H9 (cell line): ENCODE data around the gene CHMP4A. TPM values are rescaled to one million over a fixed set of nuclear protein-coding genes. Genes with fewer than 3 reads are reported as not detected.

Experiments used
- DNase-seq: peaks from one replicate; pipeline ENCODE4 v3.0.0-alpha.2; 2017
- H2AFZ ChIP-seq: one replicate; pipeline ENCODE4 v1.6.1; 2013; ENCODE audit warnings: mild to moderate bottlenecking, low read length, control low read depth, moderate library complexity
- H2AK5ac ChIP-seq: 2 replicates; pipeline ENCODE4 v1.6.1; 2013; ENCODE audit warnings: low read length, control low read depth, mixed read lengths; ENCODE audit not compliant: insufficient read length
- H2BK120ac ChIP-seq: one replicate; pipeline ENCODE4 v1.6.1; 2013; ENCODE audit warnings: low read depth, mild to moderate bottlenecking, low read length, control low read depth, inconsistent platforms; ENCODE audit not compliant: poor library complexity, severe bottlenecking
- H2BK12ac ChIP-seq: 2 replicates; pipeline ENCODE4 v1.6.1; 2013; ENCODE audit warnings: low read length, control low read depth, mixed read lengths, low read depth; ENCODE audit not compliant: insufficient read length
- H2BK15ac ChIP-seq: 2 replicates; pipeline ENCODE4 v1.6.1; 2013; ENCODE audit warnings: low read depth, low read length, control low read depth
- H2BK20ac ChIP-seq: one replicate; pipeline ENCODE4 v1.6.1; 2013; ENCODE audit warnings: low read depth, mild to moderate bottlenecking, low read length, control low read depth, inconsistent platforms; ENCODE audit not compliant: poor library complexity, severe bottlenecking
- H2BK5ac ChIP-seq: 2 replicates; pipeline ENCODE4 v1.6.1; 2013; ENCODE audit warnings: low read length, control low read depth, mixed read lengths; ENCODE audit not compliant: insufficient read length
- H3K14ac ChIP-seq: 2 replicates; pipeline ENCODE4 v1.6.1; 2013; ENCODE audit warnings: low read length, control low read depth; ENCODE audit not compliant: insufficient read depth
- H3K18ac ChIP-seq: 2 replicates; pipeline ENCODE4 v1.6.1; 2013; ENCODE audit warnings: low read depth, mild to moderate bottlenecking, mixed read lengths, low read length, control low read depth; ENCODE audit not compliant: insufficient read length
- H3K23ac ChIP-seq: 2 replicates; pipeline ENCODE4 v1.6.1; 2013; ENCODE audit warnings: low read length, control low read depth, mixed read lengths, low read depth; ENCODE audit not compliant: insufficient read length
- H3K23me2 ChIP-seq: 2 replicates; pipeline ENCODE4 v1.6.1; 2013; ENCODE audit warnings: low read depth, mild to moderate bottlenecking, mixed read lengths, low read length, control low read depth; ENCODE audit not compliant: insufficient read length, poor library complexity, severe bottlenecking
- H3K27ac ChIP-seq: 2 replicates; pipeline ENCODE4 v1.5.1; 2013; ENCODE audit warnings: low read length, control low read depth, mixed read lengths, low read depth; ENCODE audit not compliant: insufficient read length
- H3K27me3 ChIP-seq: 2 replicates; pipeline ENCODE4 v1.6.1; 2013; ENCODE audit warnings: low read length, control low read depth, inconsistent platforms; ENCODE audit not compliant: insufficient read depth
- H3K4ac ChIP-seq: 2 replicates; pipeline ENCODE4 v1.6.1; 2013; ENCODE audit warnings: low read depth, mild to moderate bottlenecking, control low read depth, inconsistent platforms, low read length, moderate library complexity
- H3K4me1 ChIP-seq: 2 replicates; pipeline ENCODE4 v1.6.1; 2013; ENCODE audit warnings: low read length, control low read depth, inconsistent platforms; ENCODE audit not compliant: insufficient read depth
- H3K4me2 ChIP-seq: 2 replicates; pipeline ENCODE4 v1.6.1; 2013; ENCODE audit warnings: low read length, control low read depth, mixed read lengths; ENCODE audit not compliant: insufficient read length, insufficient read depth
- H3K56ac ChIP-seq: 2 replicates; pipeline ENCODE4 v1.6.1; 2013; ENCODE audit warnings: low read depth, mild to moderate bottlenecking, mixed read lengths, low read length, control low read depth; ENCODE audit not compliant: insufficient read length
- H3K79me1 ChIP-seq: 2 replicates; pipeline ENCODE4 v1.6.1; 2013; ENCODE audit warnings: low read depth, mild to moderate bottlenecking, moderate library complexity, low read length, control low read depth, inconsistent platforms; ENCODE audit not compliant: insufficient read depth, poor library complexity, severe bottlenecking
- H3K79me2 ChIP-seq: 2 replicates; pipeline ENCODE4 v1.6.1; 2013; ENCODE audit warnings: low read length, control low read depth, inconsistent platforms; ENCODE audit not compliant: insufficient read depth
- H3K9ac ChIP-seq: 2 replicates; pipeline ENCODE4 v1.6.1; 2013; ENCODE audit warnings: low read length, control low read depth, mixed read lengths; ENCODE audit not compliant: insufficient read length; ENCODE audit errors: extremely low read depth
- H3K9me3 ChIP-seq: one replicate; pipeline ENCODE4 v1.6.1; 2013; ENCODE audit warnings: low read depth, low read length, inconsistent platforms; ENCODE audit not compliant: control insufficient read depth
- H3T11ph ChIP-seq: one replicate; pipeline ENCODE4 v1.6.1; 2013; ENCODE audit warnings: mild to moderate bottlenecking, low read length, control low read depth, inconsistent platforms
- H4K20me1 ChIP-seq: one replicate; pipeline ENCODE4 v1.6.1; 2013; ENCODE audit not compliant: control insufficient read depth, insufficient read length, insufficient read depth
- H4K5ac ChIP-seq: 2 replicates; pipeline ENCODE4 v1.6.1; 2013; ENCODE audit warnings: low read depth, mild to moderate bottlenecking, mixed read lengths, low read length, control low read depth; ENCODE audit not compliant: insufficient read length
- H4K8ac ChIP-seq: replicated peaks from 2 replicates; pipeline ENCODE4 v1.6.1; 2013; ENCODE audit warnings: low read length, control low read depth, mixed read lengths, low read depth; ENCODE audit not compliant: insufficient read length
- H4K91ac ChIP-seq: 2 replicates; pipeline ENCODE4 v1.6.1; 2013; ENCODE audit warnings: low read depth, mild to moderate bottlenecking, moderate library complexity, mixed read lengths, low read length, control low read depth; ENCODE audit not compliant: insufficient read length
- H3K27ac Mint-ChIP-seq, 3 experiments: 2 replicates in 2 of 3; 3 replicates in 1 of 3; pipeline ENCODE4 v1.8.0; 2020 to 2021; ENCODE audit warnings: mixed read lengths in 3 of 3, mild to moderate bottlenecking in 1 of 3, moderate library complexity in 1 of 3
- H3K27me3 Mint-ChIP-seq: 2 replicates; pipeline ENCODE4 v1.8.0; 2021; ENCODE audit warnings: low read depth, mild to moderate bottlenecking, moderate library complexity, mixed read lengths
- H3K36me3 Mint-ChIP-seq, 3 experiments: 2 replicates in 2 of 3; 3 replicates in 1 of 3; pipeline ENCODE4 v1.8.0; 2020 to 2021; ENCODE audit warnings: low read depth in 3 of 3, mixed read lengths in 3 of 3; ENCODE audit not compliant: insufficient read depth in 1 of 3
- H3K4me1 Mint-ChIP-seq, 2 experiments: 2 replicates each; pipeline ENCODE4 v1.8.0; 2020; ENCODE audit warnings: mixed read lengths in 2 of 2
- H3K4me3 Mint-ChIP-seq, 2 experiments: 2 replicates in 1 of 2; 3 replicates in 1 of 2; pipeline ENCODE4 v1.8.0; 2020 to 2021; ENCODE audit warnings: mild to moderate bottlenecking in 2 of 2, mixed read lengths in 2 of 2, moderate library complexity in 1 of 2
- H3K9me3 Mint-ChIP-seq, 2 experiments: 2 replicates in 1 of 2; 3 replicates in 1 of 2; pipeline ENCODE4 v1.8.0; 2020; ENCODE audit warnings: mild to moderate bottlenecking in 2 of 2, mixed read lengths in 2 of 2, moderate library complexity in 1 of 2
- WGBS: extraction: QIAGEN DNeasy Blood & Tissue Kit; methylation state at CpG from one replicate; pipeline ENCODE4 v1.1.7; 2013; ENCODE audit warnings: missing lambda C conversion rate, low lambda C conversion rate, mixed read lengths; ENCODE audit not compliant: insufficient read length; ENCODE audit errors: extremely low coverage; 5-methylcytosine and 5-hydroxymethylcytosine counted together
- total RNA-seq: library from RNA; stranded (reverse); gene quantifications from 2 replicates; pipeline ENCODE4 v1.2.1, GENCODE V29; 2021
- TF ChIP-seq, protein P1 (sequence below): fragments of 200-600 bp; sonication (generic); conservative IDR thresholded peaks from 3 replicates; pipeline ENCODE4 v1.8.0; 2021; ENCODE audit warnings: antibody characterized with exemption, mild to moderate bottlenecking

The CHMP4A gene
- total RNA-seq, 1 experiment from 2014 or later: 46.2 TPM

- H4K91ac ChIP-seq: no peak overlapping the region
- WGBS: no CpG with 5 or more reads among the region's 6 CpGs
- H2BK120ac ChIP-seq: no peak overlapping the region
- H3K79me2 ChIP-seq: no peaks in the 10 kb centered on the region
- H3K4ac ChIP-seq: no peak overlapping the region
- no peak overlapping the region for H3K27ac ChIP-seq
- no peak overlapping the region for H3K18ac ChIP-seq
- peaks cover 18 to 26% of the 10 kb centered on the region in 2 experiments for H3K4me1 Mint-ChIP-seq
- no peak overlapping the region for H3K27ac Mint-ChIP-seq
- no peak overlapping the region for H3K23ac ChIP-seq
- no peak overlapping the region for H2BK20ac ChIP-seq
- H3K9me3 ChIP-seq: no peaks in the 10 kb centered on the region
- no peak overlapping the region for H4K8ac ChIP-seq
- peaks cover 23 to 50% (median 39%) of the 10 kb centered on the region in 3 experiments; a peak in 6 of 7 replicates for H3K36me3 Mint-ChIP-seq
- no peaks in the 10 kb centered on the region for H3K4me1 ChIP-seq
- H3K9me3 Mint-ChIP-seq: no peaks in the 10 kb centered on the region; a peak in 1 of 5 replicates
- no peak overlapping the region for H3K9ac ChIP-seq
- no peak overlapping the region for H2AFZ ChIP-seq
- H2BK15ac ChIP-seq: no peak overlapping the region
- H3K79me1 ChIP-seq: no peaks in the 10 kb centered on the region
- H3K56ac ChIP-seq: no peak overlapping the region
- no peak overlapping the region for H2BK5ac ChIP-seq
- no peak overlapping the region for H3K14ac ChIP-seq
- no peak for DNase-seq
- no peaks in the 10 kb centered on the region for H4K20me1 ChIP-seq
- peaks cover 11% of the 10 kb centered on the region for H3K23me2 ChIP-seq
- TF ChIP-seq, protein P1, sequence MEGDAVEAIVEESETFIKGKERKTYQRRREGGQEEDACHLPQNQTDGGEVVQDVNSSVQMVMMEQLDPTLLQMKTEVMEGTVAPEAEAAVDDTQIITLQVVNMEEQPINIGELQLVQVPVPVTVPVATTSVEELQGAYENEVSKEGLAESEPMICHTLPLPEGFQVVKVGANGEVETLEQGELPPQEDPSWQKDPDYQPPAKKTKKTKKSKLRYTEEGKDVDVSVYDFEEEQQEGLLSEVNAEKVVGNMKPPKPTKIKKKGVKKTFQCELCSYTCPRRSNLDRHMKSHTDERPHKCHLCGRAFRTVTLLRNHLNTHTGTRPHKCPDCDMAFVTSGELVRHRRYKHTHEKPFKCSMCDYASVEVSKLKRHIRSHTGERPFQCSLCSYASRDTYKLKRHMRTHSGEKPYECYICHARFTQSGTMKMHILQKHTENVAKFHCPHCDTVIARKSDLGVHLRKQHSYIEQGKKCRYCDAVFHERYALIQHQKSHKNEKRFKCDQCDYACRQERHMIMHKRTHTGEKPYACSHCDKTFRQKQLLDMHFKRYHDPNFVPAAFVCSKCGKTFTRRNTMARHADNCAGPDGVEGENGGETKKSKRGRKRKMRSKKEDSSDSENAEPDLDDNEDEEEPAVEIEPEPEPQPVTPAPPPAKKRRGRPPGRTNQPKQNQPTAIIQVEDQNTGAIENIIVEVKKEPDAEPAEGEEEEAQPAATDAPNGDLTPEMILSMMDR: no peak
- H3K4me2 ChIP-seq: no peak overlapping the region
- no peak overlapping the region for H2BK12ac ChIP-seq
- H3T11ph ChIP-seq: no peak overlapping the region
- H3K4me3 Mint-ChIP-seq: 0 out of 5 replicates have a peak overlapping the region, but pooled peaks of 1 of the 2 experiments have one; percentile 96
- H2AK5ac ChIP-seq: no peak overlapping the region
- no peaks in the 10 kb centered on the region for H3K27me3 ChIP-seq
- H3K27me3 Mint-ChIP-seq: no peaks in the 10 kb centered on the region; the same call in 1 of the 2 replicates
- H4K5ac ChIP-seq: no peak overlapping the region
Observed at GRCh38 chr14:24211311-24211710, 2.0 kb downstream of the CHMP4A start.
